ENCODE results near the gene BUB3.

GRCh38 chr10:123160311-123160980 is 6.2 kb downstream of the BUB3 start:
- TF ChIP-seq PCBP2 (optimal IDR thresholded peaks at IDR 0.05; ENCODE audit: low read depth, low read length, poor library complexity, severe bottlenecking) (no peak), USF2 (IDR thresholded peaks at IDR 0.05; ENCODE audit: low read depth, low read length) (no peak), USF2 (CRISPR knock-in tag; IDR thresholded peaks at IDR 0.05; ENCODE audit: borderline replicate concordance) (no peak), NFYB (CRISPR knock-in tag; IDR thresholded peaks at IDR 0.05) (no peak), TP53 (CRISPR knock-in tag; conservative IDR thresholded peaks at IDR 0.05) (no peak), POLR2A (IDR thresholded peaks at IDR 0.05; ENCODE audit: insufficient read depth in 1 of 2, low read depth in 2 of 2, low read length in 2 of 2) (no peak), ZBTB46 (CRISPR knock-in tag; IDR thresholded peaks at IDR 0.05; ENCODE audit: borderline replicate concordance) (no peak), SP1 (IDR thresholded peaks at IDR 0.05) (no peak), SP1 (CRISPR knock-in tag; IDR thresholded peaks at IDR 0.05) (no peak), KLF12 (CRISPR knock-in tag; IDR thresholded peaks at IDR 0.05; ENCODE audit: borderline replicate concordance) (no peak), STAT6 (CRISPR knock-in tag; IDR thresholded peaks at IDR 0.05; ENCODE audit: borderline replicate concordance) (no peak)

Measured in HepG2 (cell line).